ENCODE measurements around the gene MATCAP1. TPM values are rescaled to one million over a fixed set of nuclear protein-coding genes. Genes with fewer than 3 reads are reported as not detected.

Gene MATCAP1
- total and polyA plus RNA-seq, 2 of the 8 experiments (the other 6 are each of a cell fraction or from before 2014, with no cell fraction given) = 22.9 to 27.5 TPM

DNA sequence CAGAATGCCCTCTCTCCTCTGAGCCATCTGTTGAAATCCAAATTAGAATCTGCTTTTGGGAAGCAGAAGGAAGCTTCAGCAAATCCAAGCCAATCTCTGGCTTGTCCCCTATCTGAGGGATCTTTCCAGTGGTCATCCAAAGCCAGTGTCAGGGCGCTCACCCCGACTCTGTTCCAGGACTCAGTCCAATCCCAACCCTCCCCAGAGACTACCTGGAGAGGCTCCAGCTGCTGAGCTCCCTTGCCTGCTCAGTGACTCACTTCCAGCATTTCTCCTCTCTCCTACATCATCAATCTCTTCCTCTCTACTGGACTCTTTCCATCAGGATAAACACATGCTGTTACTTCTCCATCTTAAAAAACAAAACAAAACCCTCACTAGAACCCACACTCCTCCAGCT is 2.4 kb downstream of the MATCAP1 start (continued):
- no peak for TF ChIP-seq GTF2F1 (IDR thresholded peaks at IDR 0.05; ENCODE audit: borderline replicate concordance, low read depth, low read length)
- TF ChIP-seq JUN (IDR thresholded peaks at IDR 0.05; ENCODE audit: low read depth, low read length) = no peak
- TF ChIP-seq, protein P1, sequence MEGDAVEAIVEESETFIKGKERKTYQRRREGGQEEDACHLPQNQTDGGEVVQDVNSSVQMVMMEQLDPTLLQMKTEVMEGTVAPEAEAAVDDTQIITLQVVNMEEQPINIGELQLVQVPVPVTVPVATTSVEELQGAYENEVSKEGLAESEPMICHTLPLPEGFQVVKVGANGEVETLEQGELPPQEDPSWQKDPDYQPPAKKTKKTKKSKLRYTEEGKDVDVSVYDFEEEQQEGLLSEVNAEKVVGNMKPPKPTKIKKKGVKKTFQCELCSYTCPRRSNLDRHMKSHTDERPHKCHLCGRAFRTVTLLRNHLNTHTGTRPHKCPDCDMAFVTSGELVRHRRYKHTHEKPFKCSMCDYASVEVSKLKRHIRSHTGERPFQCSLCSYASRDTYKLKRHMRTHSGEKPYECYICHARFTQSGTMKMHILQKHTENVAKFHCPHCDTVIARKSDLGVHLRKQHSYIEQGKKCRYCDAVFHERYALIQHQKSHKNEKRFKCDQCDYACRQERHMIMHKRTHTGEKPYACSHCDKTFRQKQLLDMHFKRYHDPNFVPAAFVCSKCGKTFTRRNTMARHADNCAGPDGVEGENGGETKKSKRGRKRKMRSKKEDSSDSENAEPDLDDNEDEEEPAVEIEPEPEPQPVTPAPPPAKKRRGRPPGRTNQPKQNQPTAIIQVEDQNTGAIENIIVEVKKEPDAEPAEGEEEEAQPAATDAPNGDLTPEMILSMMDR (IDR thresholded peaks at IDR 0.05; ENCODE audit: control extremely low read depth in 1 of 3, insufficient read depth in 1 of 3, low read depth in 1 of 3, low read length in 3 of 3) = no peak
- TF ChIP-seq SP2 (IDR thresholded peaks at IDR 0.05; ENCODE audit: low read length) = no peak
- TF ChIP-seq POU5F1 (IDR thresholded peaks at IDR 0.05; ENCODE audit: low read depth, low read length) = no peak
- no peak for TF ChIP-seq RBBP5 (IDR thresholded peaks at IDR 0.05; ENCODE audit: borderline replicate concordance, low read depth, low read length)
